HG02798 (cell line): ENCODE data around the gene MCMBP.
"Not testable (repeated sequence)": the region's sequence is repeated elsewhere in the genome, so short reads cannot be mapped to it uniquely, and the experiment has no call there.

ENCODE experiments used
- ATAC-seq: cut with Tn5 transposase; IDR thresholded peaks from one replicate; pipeline ENCODE4 v1.9.1; 2021; ENCODE audit warnings: mild to moderate bottlenecking; ENCODE audit not compliant: unreplicated experiment, poor library complexity

Gene MCMBP

GRCh38 chr10:119872610-119872859, at the start of gene MCMBP:
MCMBP (minus strand) TSS chr10:119872843; CDS start chr10:119872584, 259 bp downstream.
- peak; percentile 28 for ATAC-seq

- peak; percentile 57 for ATAC-seq
These were observed 47.2 kb upstream of the MCMBP start for GRCh38 chr10:119919826-119920225.

- ATAC-seq = no peak
These were observed 46.6 kb upstream of the MCMBP start for GRCh38 chr10:119919271-119919670.

GRCh38 chr10:119917777-119918176, 45.1 kb upstream of the MCMBP start:
- no peak for ATAC-seq

- ATAC-seq = no peak
These were observed 38.0 kb upstream of the MCMBP start for GRCh38 chr10:119910689-119911088.

- no peak for ATAC-seq
These were observed 35.5 kb upstream of the MCMBP start for GRCh38 chr10:119908166-119908565.

- ATAC-seq = not testable (repeated sequence)
These were observed 35.1 kb upstream of the MCMBP start for GRCh38 chr10:119907695-119908094.

- ATAC-seq = no peak
These were observed 31.5 kb upstream of the MCMBP start for GRCh38 chr10:119903946-119904666.

- no peak for ATAC-seq
These were observed 25.9 kb upstream of the MCMBP start for GRCh38 chr10:119898577-119898976.

- no peak for ATAC-seq
These were observed 24.5 kb upstream of the MCMBP start for GRCh38 chr10:119896937-119897770.

- no peak for ATAC-seq
These were observed 23.5 kb upstream of the MCMBP start for GRCh38 chr10:119896061-119896655.

GRCh38 chr10:119893845-119894427, 21.3 kb upstream of the MCMBP start:
- no peak for ATAC-seq

GRCh38 chr10:119893074-119893473, 20.4 kb upstream of the MCMBP start:
- no peak for ATAC-seq

GRCh38 chr10:119892188-119893065, 19.8 kb upstream of the MCMBP start, which contains the start of gene SEC23IP:
SEC23IP (plus strand) TSS chr10:119892730; CDS start chr10:119892783, 53 bp downstream.
- ATAC-seq = peak; percentile 99

- ATAC-seq = not testable (repeated sequence)
These were observed 19.2 kb upstream of the MCMBP start for GRCh38 chr10:119891849-119892187.

- ATAC-seq = not testable (repeated sequence)
These were observed 17.7 kb upstream of the MCMBP start for GRCh38 chr10:119890307-119890706.

- not testable (repeated sequence) for ATAC-seq
These were observed 16.6 kb upstream of the MCMBP start for GRCh38 chr10:119889201-119889600.

GRCh38 chr10:119888715-119889114, 16.1 kb upstream of the MCMBP start:
- ATAC-seq = not testable (repeated sequence)

GRCh38 chr10:119886070-119886469, 13.4 kb upstream of the MCMBP start:
- ATAC-seq = not testable (repeated sequence)
